ENCODE results near the gene POLR1D. TPM values are rescaled to one million over a fixed set of nuclear protein-coding genes. Genes with fewer than 3 reads are reported as not detected.

POLR1D gene
- total RNA-seq, 2 experiments from 2014 or later, result 191 to 198 TPM

- Mint-ChIP-seq H3K9me3 (peaks cover 2% of the 10 kb centered on the region), H3K4me1 (ENCODE audit: low read depth) (peaks cover 43% of the 10 kb centered on the region), H3K27ac (peak overlapping the region; percentile 84), H3K27me3 (no peaks in the 10 kb centered on the region), H3K4me3 (peak overlapping the region; percentile 86), H3K36me3 (ENCODE audit: low read depth) (peaks cover 22% of the 10 kb centered on the region)
- intact Hi-C loops (cut with micrococcal nuclease), result loop anchor here (10.0 kb wide), 2 partner anchors 165 to 195 kb away; partner anchors contain the start of genes GTF3A and MTIF3
- DNase-seq (peak; percentile 52), ATAC-seq (peak; percentile 16)
- ChIA-PET CTCF (interaction anchor here (0.9 to 1.4 kb wide), 7 partner anchors 19 to 258 kb away, joined by 3 to 8 read pairs (median 3); no protein-coding TSS in a partner anchor), POLR2A (interaction anchor here (0.5 to 2.1 kb wide), 9 partner anchors 10 to 194 kb away, joined by 3 to 9 read pairs (median 5); no protein-coding TSS in a partner anchor)
- TF ChIP-seq CTCF (IDR thresholded peaks at IDR 0.05), result peak; percentile 42
Observed at GRCh38 chr13:27619728-27620376, 1.8 kb upstream of the POLR1D start.

GRCh38 chr13:27620377-27621115, 1.1 kb upstream of the POLR1D start, which contains the start of gene LNX2:
Gene LNX2 (minus strand): TSS chr13:27620529. CDS start chr13:27581703, 38,826 bp downstream.
- Mint-ChIP-seq H3K27ac (peak within 1 kb of the TSS; percentile 92), H3K4me1 (ENCODE audit: low read depth) (peaks cover 49% of the 10 kb centered on the region)

GRCh38 chr13:27621116-27621365, 651 bp upstream of the POLR1D start:
- CTCF ChIA-PET, result interaction anchor here (0.7 to 1.4 kb wide), 4 partner anchors 14 to 259 kb away, joined by 3 to 8 read pairs (median 4); no protein-coding TSS in a partner anchor
- TF ChIP-seq CTCF (IDR thresholded peaks at IDR 0.05), result no peak
- Mint-ChIP-seq H3K4me1 (ENCODE audit: low read depth) (peaks cover 52% of the 10 kb centered on the region), H3K4me3 (peak overlapping the region; percentile 86), H3K27me3 (no peaks in the 10 kb centered on the region), H3K27ac (peak overlapping the region; percentile 92), H3K9me3 (no peaks in the 10 kb centered on the region), H3K36me3 (ENCODE audit: low read depth) (peaks cover 33% of the 10 kb centered on the region)
- ATAC-seq (no peak), DNase-seq (no peak)
- POLR2A ChIA-PET, result interaction anchor here (0.6 to 2.5 kb wide), 12 partner anchors 9 to 321 kb away, joined by 3 to 16 read pairs (median 4); partner anchors contain the start of gene GTF3A
- intact Hi-C loops (cut with micrococcal nuclease), result loop anchor here (10.0 kb wide), 2 partner anchors 166 to 196 kb away; partner anchors contain the start of genes GTF3A and MTIF3

More at GRCh38 chr13:27620377-27621115, 1.1 kb upstream of the POLR1D start, which contains the start of gene LNX2:
- Mint-ChIP-seq H3K27me3 (no peaks in the 10 kb centered on the region), H3K9me3 (no peaks in the 10 kb centered on the region), H3K36me3 (ENCODE audit: low read depth) (peaks cover 28% of the 10 kb centered on the region), H3K4me3 (peak within 1 kb of the TSS; percentile 86)
- ATAC-seq (peak; percentile 91), DNase-seq (peak; percentile 98)
- intact Hi-C loops (cut with micrococcal nuclease), result loop anchor here (10.0 kb wide), 2 partner anchors 166 to 196 kb away; partner anchors contain the start of genes GTF3A and MTIF3
- ChIA-PET POLR2A (interaction anchor here (0.5 to 2.1 kb wide), 13 partner anchors 10 to 197 kb away, joined by 3 to 9 read pairs (median 4); partner anchors contain the start of gene GTF3A), CTCF (interaction anchor here (0.7 to 1.4 kb wide), 6 partner anchors 13 to 259 kb away, joined by 3 to 8 read pairs (median 4); no protein-coding TSS in a partner anchor)
- no peak for TF ChIP-seq CTCF (IDR thresholded peaks at IDR 0.05)

GRCh38 chr13:27622102-27622820, 569 bp downstream of the POLR1D start:
- Mint-ChIP-seq H3K36me3 (ENCODE audit: low read depth) (peaks cover 44% of the 10 kb centered on the region), H3K4me3 (peak overlapping the region; percentile 86), H3K27ac (peak overlapping the region; percentile 90), H3K27me3 (no peaks in the 10 kb centered on the region), H3K4me1 (ENCODE audit: low read depth) (peaks cover 63% of the 10 kb centered on the region), H3K9me3 (no peaks in the 10 kb centered on the region)
- CTCF ChIA-PET, result interaction anchor here (1.3 kb wide), 1 partner anchor 15 kb away, joined by 3 read pairs; no protein-coding TSS in a partner anchor
- no peak for ATAC-seq
- no peak for TF ChIP-seq CTCF (IDR thresholded peaks at IDR 0.05)
- POLR2A ChIA-PET, result interaction anchor here (0.6 to 2.5 kb wide), 10 partner anchors 10 to 180 kb away, joined by 3 to 16 read pairs (median 4); no protein-coding TSS in a partner anchor
- intact Hi-C loops (cut with micrococcal nuclease), result loop anchor here (10.0 kb wide), 2 partner anchors 167 to 197 kb away; partner anchors contain the start of genes GTF3A and MTIF3
- peak; percentile 28 for DNase-seq

Data from activated CD8-positive, alpha-beta T cell treated with anti-CD3 and anti-CD28 coated beads for 36 hours (primary cell).